HUDEP-2 (cell line): ENCODE results near the gene NELFB.

ENCODE experiments used
- DNase-seq, 76 experiments: peaks; one replicate each; lab custom pipeline; 2025; ENCODE audit not compliant: unreplicated experiment in 76 of 76; lab: John Stamatoyannopoulos, UW

The NELFB gene

DNA sequence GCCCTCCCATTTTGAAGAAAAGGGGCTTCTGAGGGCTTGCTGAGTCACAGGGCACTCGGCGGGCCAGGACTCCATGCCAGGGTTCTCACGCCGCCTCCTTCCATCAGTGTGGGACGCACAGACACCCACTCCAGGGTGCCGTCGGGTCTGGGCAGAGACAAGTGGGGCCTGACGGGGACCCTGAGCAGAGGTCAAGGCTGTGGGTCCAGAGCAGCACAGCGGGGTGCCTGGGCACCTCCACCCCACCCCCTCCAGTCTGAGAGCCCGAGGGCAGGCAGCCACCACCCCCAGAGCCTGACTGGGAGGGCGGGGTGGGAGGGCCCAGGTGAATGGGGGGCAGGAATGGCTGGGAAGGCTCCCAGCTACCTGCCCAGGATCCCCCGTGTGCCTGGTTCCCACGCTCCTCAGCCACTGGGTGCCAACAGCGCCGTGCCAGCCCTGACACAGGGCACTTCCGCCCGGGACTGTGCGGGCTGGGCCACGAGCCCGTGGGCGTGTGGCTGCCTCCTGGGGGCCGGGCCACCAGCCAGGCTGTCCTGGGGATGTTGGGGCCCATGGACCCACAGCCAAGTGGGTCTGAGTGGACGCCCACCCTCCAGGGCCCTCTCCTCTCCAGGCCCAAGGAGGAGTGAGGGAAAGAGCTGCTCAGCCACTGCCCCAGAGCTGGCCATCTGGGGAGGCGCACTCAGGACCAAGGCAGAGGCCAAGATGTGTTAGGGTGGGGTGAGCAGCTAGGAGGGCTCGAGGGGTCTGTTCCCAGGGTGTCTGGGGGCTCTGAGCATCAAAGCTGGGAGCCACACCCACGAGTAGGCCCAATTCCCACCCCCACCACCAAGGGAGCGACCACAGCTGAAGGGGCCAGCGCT lies 57.1 kb downstream of the NELFB start:
- no peak for DNase-seq

DNA sequence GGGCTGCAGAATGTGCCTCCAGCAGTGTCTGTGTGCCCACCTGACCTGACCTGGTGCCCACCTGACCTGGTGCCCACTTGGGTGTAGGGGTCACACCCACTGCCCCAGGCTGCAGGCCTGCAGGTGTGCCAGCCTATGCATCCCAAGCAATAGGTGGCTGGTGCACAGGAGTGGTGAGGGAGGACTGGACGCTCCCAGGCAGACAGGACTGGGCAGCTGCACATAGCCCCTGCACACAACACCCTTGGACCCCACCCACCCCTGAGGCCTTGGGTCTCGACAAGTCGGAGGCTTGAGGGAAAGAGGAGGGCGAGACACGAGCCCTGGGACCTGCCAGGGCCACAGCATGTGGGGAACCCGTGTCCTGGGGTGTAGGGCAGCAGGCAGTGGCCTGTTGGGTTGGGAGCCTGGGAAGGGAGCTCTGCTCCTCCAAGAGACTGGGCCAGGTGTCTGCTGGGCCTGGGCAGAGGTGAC lies 57.8 kb downstream of the NELFB start:
- DNase-seq, result no peak

DNA sequence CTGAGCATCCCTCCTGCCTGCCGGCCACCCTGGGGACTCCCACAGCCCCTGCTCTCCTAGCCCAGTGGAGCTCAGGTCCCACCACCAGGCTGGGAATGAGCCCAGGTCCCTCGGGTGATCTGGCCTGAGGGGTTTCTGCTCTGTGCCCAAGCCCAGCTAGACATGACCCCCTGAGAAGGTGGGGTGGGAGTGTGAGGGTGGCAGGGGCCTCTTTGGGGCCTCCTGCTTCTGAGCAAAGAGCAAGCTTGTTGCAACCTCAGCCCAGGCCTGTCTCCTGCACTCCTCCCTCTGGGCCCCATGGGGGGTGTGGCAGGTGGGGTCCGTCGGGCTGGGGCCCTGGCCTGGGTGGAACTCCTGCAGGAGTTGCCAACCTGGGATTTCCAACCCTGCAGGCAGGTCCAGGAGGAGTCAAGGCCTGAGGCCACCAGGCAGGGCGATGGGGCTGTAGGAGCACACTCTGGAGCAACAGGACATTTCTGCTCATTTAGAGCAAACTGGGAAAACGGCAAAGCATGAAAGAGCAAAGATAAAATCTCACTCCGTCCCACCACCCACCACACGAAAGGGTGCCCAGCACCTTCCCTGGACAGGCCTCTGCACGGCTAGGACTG lies 58.3 kb downstream of the NELFB start:
- DNase-seq, result peak in 1 of 76 experiments; percentile 13

DNA sequence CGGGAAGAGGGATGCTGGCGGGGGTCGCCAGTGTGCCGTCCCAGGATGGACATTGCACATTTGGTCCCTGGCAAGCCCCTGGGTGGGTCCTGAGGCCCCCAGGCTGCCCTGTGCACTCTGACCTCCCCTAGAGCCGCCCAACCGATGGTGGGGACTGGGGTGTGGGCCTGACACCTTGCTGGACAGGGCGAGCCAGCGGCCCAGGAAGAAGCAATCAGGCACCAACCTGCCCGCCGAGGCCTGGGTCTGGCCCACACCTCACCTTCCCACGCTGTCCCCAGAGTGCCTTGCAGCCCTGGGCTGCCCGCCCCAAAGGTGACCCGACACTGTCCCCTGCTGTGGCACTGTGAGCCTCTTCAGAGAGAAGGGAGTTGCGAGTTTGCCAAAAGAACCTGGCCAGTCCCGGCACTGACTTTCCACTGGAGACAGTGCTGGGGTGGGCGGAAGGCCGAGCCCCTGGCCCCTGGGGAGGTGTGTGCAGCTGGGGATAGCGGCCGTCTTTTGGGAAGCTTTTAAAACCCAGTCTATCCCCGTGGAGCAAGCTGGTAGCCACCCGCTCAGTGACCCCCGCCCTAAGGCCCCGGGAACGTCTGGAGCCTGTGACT lies 58.9 kb downstream of the NELFB start:
- DNase-seq, result no peak

DNA sequence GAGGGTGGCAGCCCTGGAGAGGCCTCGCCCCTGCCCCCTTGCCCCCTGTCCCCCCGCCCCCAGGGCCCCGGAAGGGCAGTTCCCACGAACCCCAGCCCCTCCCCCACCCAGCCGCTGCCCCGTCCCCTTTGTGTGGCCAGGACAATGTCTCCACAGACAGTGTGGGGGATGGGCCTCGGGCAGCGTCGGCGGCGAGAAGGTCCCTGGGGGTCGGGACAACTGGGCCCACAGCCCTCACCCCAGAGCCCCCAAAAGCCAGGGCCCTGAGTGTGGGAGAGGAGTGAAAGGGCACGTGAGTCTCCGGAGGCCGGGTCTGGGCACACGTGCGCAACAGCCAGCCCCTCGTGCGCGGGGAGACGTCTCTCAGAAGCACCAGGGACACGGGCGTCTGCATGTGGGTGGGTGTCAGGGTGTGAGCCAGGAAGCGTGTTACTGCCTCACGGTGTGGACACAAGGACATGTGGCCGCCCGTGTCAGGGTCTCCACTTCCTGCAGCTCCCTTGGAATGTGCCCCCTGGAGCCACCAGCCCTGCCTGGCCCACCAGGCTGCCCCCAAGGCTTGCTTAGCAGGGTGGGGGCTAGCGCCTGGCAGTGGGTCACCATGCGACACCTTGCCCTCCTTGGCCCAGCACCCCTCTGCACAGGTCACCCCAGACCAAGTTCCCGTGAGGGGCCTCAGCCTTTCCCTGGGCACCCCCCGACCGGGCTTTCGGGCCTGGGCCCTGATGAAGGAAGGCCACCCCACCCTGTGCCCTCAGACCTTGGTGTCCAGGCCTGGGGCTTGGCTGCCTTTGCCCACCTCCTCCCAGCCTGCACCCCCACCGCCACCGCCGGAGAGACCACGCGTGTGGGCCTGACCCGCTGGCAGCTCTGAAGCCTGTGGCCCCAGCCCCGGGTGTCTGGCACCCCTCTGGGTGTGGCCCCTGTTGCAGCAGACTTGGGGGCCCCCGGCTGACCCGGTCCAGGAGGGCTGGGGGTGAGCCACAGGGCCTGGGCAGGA lies 59.7 kb downstream of the NELFB start:
- DNase-seq, result no peak

DNA sequence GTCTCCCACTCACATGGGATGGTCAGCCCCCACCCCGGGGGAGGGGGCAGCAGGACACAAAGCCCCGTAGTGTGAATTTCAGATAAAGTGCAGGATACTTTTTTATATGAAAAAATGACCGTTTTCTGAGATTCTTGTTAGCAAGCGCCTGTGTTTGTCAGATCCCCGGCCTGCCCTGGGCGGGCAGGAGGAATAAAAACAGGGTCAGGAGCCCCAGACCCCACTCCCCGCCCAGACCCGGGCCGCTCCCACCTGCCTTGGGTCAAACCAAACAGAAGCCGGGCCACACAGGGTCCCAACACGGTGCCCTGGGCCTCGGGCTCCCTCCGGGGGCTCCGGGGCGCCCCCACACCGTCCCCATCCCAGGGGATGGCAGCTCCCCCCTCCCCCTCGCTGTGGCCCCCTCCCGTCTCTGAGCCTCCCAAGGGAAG lies 60.5 kb downstream of the NELFB start:
- no peak for DNase-seq

DNA sequence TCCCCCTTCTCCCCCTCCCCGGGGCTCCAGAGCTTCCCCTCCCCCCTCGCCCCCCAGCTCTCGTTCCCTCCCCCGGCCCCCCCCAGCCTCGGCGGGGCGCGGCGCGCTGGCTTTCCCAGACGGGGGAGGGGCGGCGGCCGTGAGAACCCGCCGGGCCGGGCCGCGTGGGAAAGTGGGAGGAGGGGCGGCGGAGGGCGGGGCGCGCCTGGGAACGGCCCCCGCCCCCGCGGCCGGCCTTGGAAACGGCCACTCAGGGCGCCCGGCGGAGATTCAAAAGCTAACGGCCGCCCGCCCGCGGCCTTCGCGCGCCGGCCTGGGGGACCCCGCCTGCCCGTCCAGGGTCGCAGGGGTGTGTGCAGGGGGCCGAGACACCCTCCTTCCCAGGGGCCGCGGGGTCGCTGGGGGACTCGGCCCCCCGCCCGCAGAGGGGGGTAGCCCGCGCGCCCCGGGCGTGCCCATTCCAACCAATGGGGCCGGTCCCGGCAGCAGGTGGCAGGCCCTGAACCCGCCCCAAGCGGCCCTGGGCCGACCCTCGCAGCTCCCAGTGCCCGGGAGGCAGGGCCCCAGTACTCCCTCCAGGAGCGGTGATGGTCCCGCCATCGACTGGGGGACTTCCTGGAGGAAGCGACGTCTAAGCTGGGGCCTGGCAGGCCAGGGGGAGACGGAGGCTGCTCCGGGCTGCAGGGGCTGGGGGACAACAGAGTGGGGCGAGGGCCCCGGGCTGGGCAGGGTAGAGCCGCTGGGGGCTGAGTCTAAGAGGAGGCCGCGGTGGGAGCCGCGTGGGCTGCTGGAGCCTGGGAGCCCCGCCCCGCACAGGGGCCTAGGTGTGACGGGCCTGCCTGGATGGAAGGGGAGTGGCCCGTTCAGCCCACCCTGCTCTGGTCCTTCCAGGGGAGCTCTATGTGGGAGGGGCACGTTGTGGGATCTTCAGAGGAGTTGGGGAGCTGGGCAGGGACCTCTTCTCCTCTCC lies 61.2 kb downstream of the NELFB start:
- DNase-seq, result peak in 43 of 76 experiments; percentile 10 to 69 (median 41)

DNA sequence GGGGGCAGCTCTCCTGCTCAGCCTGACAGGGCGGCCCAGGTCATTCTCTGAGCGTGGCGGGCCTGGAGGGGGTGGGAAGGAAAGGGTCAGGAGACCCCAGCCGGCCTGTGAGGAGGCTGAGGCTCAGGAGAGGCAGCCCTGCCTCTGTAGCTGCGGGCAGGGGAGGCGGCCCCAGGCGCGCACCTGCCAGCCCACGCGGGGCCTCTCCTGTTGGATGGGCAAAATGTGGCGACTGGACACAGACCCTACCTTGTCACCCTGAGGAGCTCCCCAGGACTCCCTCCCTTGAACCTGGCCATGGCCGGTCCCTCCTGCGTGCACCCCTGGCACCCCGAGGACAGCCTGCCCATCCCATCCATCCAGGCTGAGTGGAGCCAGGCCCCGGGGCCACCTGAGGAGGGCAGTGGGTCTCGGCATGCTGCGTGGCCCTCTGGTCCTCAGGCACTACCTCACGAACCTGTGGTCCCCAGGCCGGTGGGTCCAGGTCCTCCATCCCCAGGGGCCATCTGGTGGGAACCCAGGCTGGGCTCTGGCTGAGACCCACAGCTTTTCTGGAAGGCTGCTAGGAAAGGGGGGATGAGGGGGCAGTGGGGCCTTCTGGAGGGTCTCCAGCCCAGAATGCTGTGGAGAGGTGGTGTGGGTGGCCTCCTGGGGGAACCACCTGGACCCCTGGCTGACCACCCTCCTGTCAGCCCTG lies 62.0 kb downstream of the NELFB start:
- DNase-seq, result no peak

DNA sequence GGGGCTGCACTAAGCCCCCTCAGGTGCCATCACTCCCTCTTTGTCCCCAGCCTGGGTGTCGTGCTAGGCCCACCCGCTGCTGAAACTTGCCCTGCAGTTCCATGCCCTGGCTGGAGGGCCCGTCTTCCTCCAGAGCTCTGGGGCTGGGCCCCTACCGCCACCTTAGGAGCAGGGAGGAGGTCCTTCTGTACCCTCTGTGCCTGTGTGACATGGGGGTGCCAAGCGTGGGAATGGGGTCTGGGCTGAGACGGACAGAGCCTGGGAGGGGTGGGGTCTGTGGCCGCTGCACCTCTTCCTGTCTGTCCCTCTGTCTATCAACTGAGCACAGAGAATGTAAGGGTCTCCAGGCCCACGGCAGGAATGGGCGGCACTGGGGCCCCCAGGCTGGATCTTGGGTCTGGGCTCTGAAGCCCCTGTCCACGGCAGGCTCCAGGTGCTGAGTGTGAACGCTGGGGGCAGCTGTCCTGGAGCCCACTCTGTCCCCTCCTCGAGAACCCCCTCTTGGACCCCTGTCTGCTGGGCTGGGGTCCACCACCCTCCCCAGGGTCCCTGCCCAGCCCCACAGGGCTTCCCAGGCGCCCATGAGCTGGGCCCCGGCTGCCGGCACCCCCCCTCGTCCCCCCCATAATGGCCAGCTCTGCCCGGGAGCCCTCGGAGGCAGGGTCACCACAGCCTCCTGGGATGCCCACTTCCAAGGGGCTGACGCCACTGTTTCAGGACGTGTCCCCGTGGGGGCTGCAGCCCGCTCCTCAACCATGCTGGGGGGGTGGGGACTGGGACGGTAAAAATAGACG lies 62.8 kb downstream of the NELFB start:
- no peak for DNase-seq

DNA sequence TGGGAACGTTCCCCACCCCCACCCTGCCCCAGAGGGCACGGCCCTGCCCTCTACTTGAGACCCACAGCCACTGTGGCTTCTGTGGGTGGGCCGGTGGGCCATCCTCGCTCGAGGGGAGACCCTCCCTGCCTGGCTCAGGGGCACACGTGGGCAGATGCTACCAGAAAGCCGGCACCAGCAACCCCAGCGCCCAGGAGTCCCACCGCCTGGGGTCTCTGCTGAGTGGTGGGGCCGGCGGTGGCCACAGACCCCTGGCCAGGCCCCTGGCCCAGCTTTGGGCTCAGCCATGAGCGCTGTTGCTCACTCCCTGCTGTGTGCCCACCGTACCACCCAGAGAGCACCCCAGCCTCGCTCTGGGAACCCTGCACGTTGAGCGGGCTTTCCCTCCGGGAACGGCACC lies 63.5 kb downstream of the NELFB start:
- no peak for DNase-seq

DNA sequence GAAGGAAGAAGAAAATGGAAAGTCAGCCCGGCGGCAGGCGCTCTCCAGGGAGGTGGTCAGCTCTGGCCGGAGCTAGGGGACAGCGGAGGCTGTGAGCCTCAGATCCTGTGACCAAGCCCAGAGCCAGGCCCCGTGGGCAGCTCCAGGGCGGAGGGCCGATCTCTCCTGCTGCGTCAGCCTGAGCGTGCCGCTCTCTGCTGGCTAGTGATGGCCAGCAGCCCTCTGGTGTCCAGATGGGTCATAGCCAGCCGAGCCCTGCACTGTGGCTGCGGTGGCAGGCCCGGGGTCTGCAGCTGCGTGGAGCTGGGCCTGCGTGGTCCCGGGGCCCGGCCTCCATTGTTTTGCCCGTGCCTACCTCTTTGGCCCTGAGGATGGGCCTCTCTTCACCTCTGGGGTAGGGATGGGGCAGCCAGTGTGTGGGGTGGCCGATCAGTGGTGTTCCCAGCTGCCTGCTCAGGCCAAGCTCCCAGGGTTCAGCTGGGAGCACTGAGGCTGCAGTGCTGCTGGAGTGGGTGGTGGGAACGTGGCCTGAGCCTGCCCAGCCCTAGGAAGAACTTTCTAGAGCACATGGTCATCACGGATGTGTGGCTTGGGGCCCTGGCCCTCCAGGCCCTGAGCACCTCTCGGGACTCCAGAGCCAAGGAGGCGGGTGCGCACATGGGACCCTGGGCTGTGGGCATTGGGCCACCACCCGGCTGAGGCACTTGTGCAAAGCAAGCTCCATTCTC lies 64.0 kb downstream of the NELFB start:
- DNase-seq, result peak in 2 of 76 experiments; percentile 9 to 16

DNA sequence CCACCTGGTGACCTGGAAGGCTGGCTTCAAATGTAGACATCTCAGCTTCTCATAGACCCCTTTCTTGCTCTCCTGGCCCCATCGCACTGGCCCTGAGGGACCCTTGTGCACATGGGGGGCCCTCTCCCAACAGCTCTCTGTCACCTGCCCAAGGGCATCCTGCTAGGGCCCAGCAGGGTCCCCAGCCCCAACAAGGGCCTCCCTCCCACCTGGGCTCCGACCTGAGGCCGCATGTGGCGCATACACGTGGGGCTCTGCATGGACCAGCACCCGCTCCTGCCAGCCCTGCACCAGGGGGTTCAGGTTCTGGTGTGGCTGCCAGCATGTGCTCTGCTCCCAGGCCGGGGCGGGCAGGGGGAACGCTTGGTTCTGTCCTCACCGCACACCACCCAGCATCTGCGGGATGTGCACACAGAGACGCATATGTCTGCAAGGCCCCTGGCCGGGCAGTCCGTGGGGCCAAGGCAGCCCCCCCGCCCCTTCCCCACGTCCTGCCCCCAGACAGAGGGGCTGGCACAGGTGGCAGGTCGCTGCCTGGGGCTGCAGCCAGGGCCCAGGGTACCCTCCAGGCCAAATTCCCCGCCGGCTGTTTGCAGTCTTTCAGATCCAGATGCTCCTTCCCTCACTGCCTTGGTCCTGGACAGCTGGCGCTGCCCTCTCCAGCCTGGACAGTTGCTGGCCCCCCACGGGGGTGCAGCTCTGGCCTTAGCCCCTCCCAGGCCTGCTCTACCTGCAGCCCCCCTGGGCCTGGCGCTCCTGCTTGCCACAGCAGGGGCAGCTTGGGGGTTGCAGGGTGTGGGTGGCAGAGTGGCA lies 64.8 kb downstream of the NELFB start:
- DNase-seq, result no peak

DNA sequence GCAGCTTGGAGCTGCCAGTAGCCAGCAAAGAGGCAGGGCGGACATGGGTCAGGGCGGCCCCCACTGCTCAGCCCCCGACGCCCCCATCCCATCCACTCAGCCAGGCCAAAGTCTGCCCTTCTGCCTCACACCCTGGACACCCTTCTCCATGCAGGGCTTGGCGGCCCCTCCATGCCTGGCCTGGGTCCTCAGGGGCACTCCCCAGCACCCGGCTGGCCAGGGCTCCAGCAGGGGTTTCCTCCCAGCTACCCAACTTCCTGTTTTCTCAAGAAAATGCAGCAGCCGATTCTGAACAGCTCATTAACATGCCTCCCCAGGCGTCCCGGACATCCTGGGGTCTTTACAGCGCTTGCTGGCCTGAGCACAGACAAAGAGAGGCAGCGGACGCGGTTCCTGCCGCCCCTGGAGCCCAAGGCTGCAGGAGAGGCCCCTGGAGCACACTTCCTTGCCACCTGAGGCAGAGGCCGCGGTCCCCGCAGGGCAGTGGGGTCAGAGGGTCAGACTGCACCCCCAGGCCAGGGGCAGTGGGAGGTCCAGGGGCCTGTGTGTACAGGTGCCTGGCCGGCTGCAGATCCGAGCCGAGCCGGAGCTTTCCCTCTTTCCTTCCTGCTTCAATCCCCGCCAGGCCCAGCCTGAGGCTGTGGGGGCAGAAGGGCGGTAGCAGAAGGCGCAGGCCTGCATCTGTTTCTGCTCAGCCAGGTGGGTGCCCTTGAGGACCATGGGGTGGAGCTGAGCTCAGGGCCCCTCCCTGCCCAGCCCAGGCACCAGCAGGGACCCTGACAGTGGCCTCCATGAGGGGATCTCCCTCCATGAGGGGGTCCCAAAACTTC lies 65.6 kb downstream of the NELFB start:
- DNase-seq, result no peak

DNA sequence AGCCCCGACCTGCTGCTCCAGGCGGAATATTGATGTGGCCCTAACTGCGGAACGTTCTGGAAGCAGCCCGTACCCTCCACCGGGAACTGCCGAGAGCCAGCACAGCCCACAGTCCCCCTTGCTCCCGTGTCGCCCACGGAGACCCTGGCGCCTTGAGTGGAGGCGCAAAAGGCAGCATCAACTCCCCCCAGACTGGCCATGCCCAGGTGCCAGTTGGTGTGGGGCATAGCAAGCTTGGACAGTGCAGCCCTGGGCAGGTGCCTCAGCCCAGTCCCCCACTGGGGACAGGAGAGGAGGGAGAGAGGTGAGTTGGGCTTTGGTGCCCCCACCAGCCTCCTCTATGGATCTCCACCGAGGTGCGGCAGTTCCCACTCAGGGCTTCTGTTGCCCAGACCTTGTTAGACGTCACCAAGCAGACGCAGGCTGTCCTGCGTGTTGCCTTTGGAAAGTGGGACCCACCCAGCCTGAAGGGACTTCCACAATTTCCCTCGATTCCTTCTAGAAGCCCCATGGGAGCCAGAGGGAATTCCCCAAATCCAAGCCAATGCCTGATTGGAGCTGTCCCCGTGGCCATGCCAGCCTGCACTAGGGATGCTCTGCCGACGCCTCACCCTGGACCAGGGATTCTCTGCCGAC lies 66.7 kb downstream of the NELFB start:
- no peak for DNase-seq
